WERI-Rb-1 (cell line): ENCODE results near the gene DHX30.
A peak's percentile ranks its signal among the peaks of the same experiment; 100 is the strongest.

Source experiments
- DNase-seq: peaks from one replicate; pipeline ENCODE4 v3.0.0-alpha.2; 2020
- H3K27ac ChIP-seq: fragments of 250-450 bp; sonication (Bioruptor Pico); 2 replicates; pipeline ENCODE4 v1.5.1; 2020; ENCODE audit warnings: mild to moderate bottlenecking, moderate library complexity
- H3K27me3 ChIP-seq: fragments of 250-450 bp; sonication (Bioruptor Pico); 2 replicates; pipeline ENCODE4 v1.5.1; 2021; ENCODE audit warnings: mild to moderate bottlenecking, low read depth, moderate library complexity; ENCODE audit not compliant: insufficient read depth, severe bottlenecking
- H3K36me3 ChIP-seq: fragments of 250-450 bp; sonication (Bioruptor Pico); 2 replicates; pipeline ENCODE4 v1.5.1; 2020; ENCODE audit warnings: mild to moderate bottlenecking, moderate library complexity
- H3K4me3 ChIP-seq: 2 replicates; pipeline ENCODE4 v1.5.1; 2011; ENCODE audit warnings: low read depth, mild to moderate bottlenecking, control low read depth, low read length
- H3K9me3 ChIP-seq: fragments of 250-450 bp; sonication (Bioruptor Pico); 2 replicates; pipeline ENCODE4 v1.5.1; 2021; ENCODE audit warnings: mild to moderate bottlenecking, moderate library complexity; ENCODE audit not compliant: severe bottlenecking
- CTCF ChIP-seq: IDR thresholded peaks from 2 replicates; pipeline ENCODE4 v1.5.1; 2011; ENCODE audit warnings: low read depth, mild to moderate bottlenecking, control low read depth, inconsistent platforms, low read length

The DHX30 gene

DNA sequence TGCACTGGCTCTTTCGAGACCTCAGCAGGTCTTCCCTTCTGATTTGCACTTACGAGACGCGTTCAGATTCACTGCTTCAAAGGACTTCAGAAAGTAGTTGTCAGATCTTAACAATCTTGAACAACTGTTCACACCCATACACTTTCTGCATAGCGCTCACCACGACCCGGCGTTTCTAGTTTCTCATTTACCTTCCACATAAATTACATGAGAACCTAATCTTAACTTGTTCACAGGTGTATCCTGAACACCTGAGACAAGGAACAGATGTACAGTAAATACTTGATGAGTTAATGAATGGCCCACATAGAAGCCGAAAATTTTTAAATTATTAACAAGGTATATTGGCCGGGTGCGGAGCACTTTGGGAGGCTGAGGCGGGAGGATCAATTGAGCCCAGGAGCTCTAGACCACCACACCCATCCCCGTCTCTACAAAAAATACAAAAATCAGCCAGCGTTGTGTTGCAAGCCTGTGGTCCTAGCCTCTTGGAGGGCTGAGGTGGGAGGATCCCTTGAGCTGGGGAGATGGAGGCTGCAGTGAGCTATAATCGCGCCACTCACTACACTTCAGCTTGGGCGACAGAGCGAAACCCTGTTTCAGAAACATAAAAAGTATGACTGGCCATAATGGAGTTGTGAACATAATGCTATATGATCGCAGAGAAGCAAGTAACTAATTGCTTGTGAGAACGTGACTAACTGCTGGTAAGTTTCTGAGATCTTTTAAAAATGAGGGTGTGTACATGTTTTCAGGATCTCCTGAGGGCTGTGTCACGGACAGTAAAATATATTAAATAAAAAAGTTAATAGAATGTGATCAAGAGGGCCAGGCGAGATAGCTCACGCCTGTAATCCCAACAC lies 20.3 kb upstream of the DHX30 start:
- no peaks in the 10 kb centered on the region for H3K9me3 ChIP-seq
- no peaks in the 10 kb centered on the region for H3K27me3 ChIP-seq
- peak overlapping the region; percentile 91 for H3K4me3 ChIP-seq
- TF ChIP-seq CTCF = no peak
- no peak for DNase-seq
- peak overlapping the region; percentile 99 for H3K27ac ChIP-seq
- peaks cover 22% of the 10 kb centered on the region for H3K36me3 ChIP-seq

DNA sequence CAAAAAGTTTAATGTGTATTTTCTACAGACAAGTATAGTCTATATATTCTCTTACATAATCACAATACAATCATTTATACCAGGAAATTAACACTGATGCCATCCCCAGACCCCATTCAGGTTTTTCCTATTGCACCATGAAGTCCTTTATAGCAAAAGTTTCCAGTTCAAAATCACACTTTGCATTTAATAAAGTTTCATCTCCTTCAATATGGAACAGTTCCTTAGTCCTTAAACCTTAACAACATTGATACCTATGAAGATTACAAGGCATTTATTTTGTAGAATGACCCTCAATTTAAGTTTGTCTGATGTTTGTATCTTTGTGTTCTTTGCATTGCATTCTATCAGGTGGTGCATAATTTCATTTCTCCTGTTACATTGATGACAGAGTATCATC lies 19.3 kb upstream of the DHX30 start:
- Histone ChIP-seq H3K36me3 (peaks cover 15% of the 10 kb centered on the region), H3K9me3 (no peaks in the 10 kb centered on the region), H3K27me3 (no peaks in the 10 kb centered on the region), H3K27ac (no peak overlapping the region), H3K4me3 (no peak overlapping the region)
- DNase-seq = no peak
- TF ChIP-seq CTCF = no peak

- TF ChIP-seq CTCF = no peak
- H3K27me3 ChIP-seq = no peaks in the 10 kb centered on the region
- H3K9me3 ChIP-seq = peaks cover 4% of the 10 kb centered on the region
- H3K36me3 ChIP-seq = no peaks in the 10 kb centered on the region
- DNase-seq = no peak
- H3K27ac ChIP-seq = no peak overlapping the region
- no peak overlapping the region for H3K4me3 ChIP-seq
These were observed 11.6 kb upstream of the DHX30 start for GRCh38 chr3:47791193-47791855.

DNA sequence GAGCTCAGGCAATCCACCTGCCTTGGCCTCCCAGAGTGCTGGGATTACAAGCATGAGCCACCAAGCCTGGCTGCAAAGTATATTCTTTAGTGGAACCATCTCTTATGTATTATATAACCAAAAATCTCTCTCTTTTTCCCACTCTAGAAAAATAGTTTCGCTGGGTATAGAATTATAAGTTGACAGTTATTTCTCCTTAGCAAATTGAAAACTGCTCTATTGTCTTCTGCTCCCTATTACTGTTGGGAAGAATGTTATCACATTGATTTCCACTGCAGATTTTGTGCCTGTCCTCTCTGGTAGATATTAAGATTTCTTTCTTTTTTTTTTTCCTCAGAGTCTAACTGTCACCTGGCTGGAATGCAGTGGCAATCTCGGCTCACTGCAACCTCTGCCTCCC lies 10.2 kb upstream of the DHX30 start:
- H3K9me3 ChIP-seq = peaks cover 4% of the 10 kb centered on the region

GRCh38 chr3:47794544-47794943 lies 8.4 kb upstream of the DHX30 start:
- no peak overlapping the region for H3K27ac ChIP-seq
- H3K9me3 ChIP-seq = peaks cover 4% of the 10 kb centered on the region
- no peaks in the 10 kb centered on the region for H3K36me3 ChIP-seq
- no peaks in the 10 kb centered on the region for H3K27me3 ChIP-seq
- TF ChIP-seq CTCF = no peak
- H3K4me3 ChIP-seq = no peak overlapping the region
- DNase-seq = no peak

More for the DNA sequence above, 10.2 kb upstream of the DHX30 start:
- no peak for TF ChIP-seq CTCF
- H3K4me3 ChIP-seq = no peak overlapping the region
- H3K27me3 ChIP-seq = no peaks in the 10 kb centered on the region
- no peak overlapping the region for H3K27ac ChIP-seq
- H3K36me3 ChIP-seq = no peaks in the 10 kb centered on the region
- no peak for DNase-seq
